HL-60 (cell line): ENCODE data around the gene WIPF2.

Source experiments
- DNase-seq, 2 experiments: peaks; one replicate each; pipeline ENCODE4 v3.0.0-alpha.2; 2010 to 2020; ENCODE audit warnings: low read depth in 1 of 2, low spot score in 1 of 2
- H3K27ac ChIP-seq: fragments of 250-450 bp; sonication (Bioruptor Pico); replicated peaks from 2 replicates; pipeline ENCODE4 v1.5.1; 2020; ENCODE audit warnings: mild to moderate bottlenecking, moderate library complexity
- H3K27me3 ChIP-seq: fragments of 250-450 bp; sonication (Bioruptor Pico); 2 replicates; pipeline ENCODE4 v1.5.1; 2021; ENCODE audit warnings: mild to moderate bottlenecking, moderate library complexity; ENCODE audit not compliant: insufficient read depth, poor library complexity, severe bottlenecking
- H3K4me3 ChIP-seq: replicated peaks from 2 replicates; pipeline ENCODE4 v1.5.1; 2011; ENCODE audit warnings: mild to moderate bottlenecking, control low read depth, low read length; ENCODE audit not compliant: insufficient read depth
- CTCF ChIP-seq: IDR thresholded peaks from one replicate; pipeline ENCODE4 v1.5.1; 2011; ENCODE audit warnings: low read length, control low read depth, inconsistent platforms; ENCODE audit not compliant: insufficient read depth
- GABPA ChIP-seq: IDR thresholded peaks from 2 replicates; pipeline ENCODE4 v1.6.1; 2012; ENCODE audit warnings: low read depth
- POLR2AphosphoS5 ChIP-seq: IDR thresholded peaks from 2 replicates; pipeline ENCODE4 v1.6.1; 2012; ENCODE audit warnings: low read depth
- REST ChIP-seq: IDR thresholded peaks from 2 replicates; pipeline ENCODE4 v1.6.1; 2012; ENCODE audit warnings: low read depth; ENCODE audit not compliant: insufficient replicate concordance
- SPI1 ChIP-seq: IDR thresholded peaks from 2 replicates; pipeline ENCODE4 v1.6.1; 2012; ENCODE audit warnings: low read depth, mild to moderate bottlenecking, borderline replicate concordance

The WIPF2 gene

GRCh38 chr17:40290629-40291280, 71.7 kb downstream of the WIPF2 start:
- Histone ChIP-seq H3K27me3 (no peaks in the 10 kb centered on the region), H3K27ac (no peak overlapping the region), H3K4me3 (no peak overlapping the region)
- TF ChIP-seq CTCF: peak; percentile 43
- no peak for TF ChIP-seq SPI1
- no peak for TF ChIP-seq REST
- TF ChIP-seq GABPA: no peak
- TF ChIP-seq POLR2AphosphoS5: no peak
- peak; percentile 38 to 62 for DNase-seq

- DNase-seq: no peak
- Histone ChIP-seq H3K4me3 (no peak overlapping the region), H3K27ac (no peak overlapping the region), H3K27me3 (no peaks in the 10 kb centered on the region)
- no peak for TF ChIP-seq POLR2AphosphoS5
- TF ChIP-seq CTCF: no peak
- no peak for TF ChIP-seq SPI1
- no peak for TF ChIP-seq REST
- TF ChIP-seq GABPA: no peak
Measured at GRCh38 chr17:40291281-40291664, 72.2 kb downstream of the WIPF2 start.

GRCh38 chr17:40293363-40293762, 74.3 kb downstream of the WIPF2 start:
- TF ChIP-seq CTCF (no peak), SPI1 (no peak), REST (no peak), POLR2AphosphoS5 (no peak), GABPA (no peak)
- Histone ChIP-seq H3K27me3 (no peaks in the 10 kb centered on the region), H3K27ac (no peak overlapping the region), H3K4me3 (no peak overlapping the region)
- DNase-seq: no peak
